ENCODE results near the gene SHMT2.
"Not testable (repeated sequence)": the region's sequence is repeated elsewhere in the genome, so short reads cannot be mapped to it uniquely, and the experiment has no call there.

Gene SHMT2

DNA sequence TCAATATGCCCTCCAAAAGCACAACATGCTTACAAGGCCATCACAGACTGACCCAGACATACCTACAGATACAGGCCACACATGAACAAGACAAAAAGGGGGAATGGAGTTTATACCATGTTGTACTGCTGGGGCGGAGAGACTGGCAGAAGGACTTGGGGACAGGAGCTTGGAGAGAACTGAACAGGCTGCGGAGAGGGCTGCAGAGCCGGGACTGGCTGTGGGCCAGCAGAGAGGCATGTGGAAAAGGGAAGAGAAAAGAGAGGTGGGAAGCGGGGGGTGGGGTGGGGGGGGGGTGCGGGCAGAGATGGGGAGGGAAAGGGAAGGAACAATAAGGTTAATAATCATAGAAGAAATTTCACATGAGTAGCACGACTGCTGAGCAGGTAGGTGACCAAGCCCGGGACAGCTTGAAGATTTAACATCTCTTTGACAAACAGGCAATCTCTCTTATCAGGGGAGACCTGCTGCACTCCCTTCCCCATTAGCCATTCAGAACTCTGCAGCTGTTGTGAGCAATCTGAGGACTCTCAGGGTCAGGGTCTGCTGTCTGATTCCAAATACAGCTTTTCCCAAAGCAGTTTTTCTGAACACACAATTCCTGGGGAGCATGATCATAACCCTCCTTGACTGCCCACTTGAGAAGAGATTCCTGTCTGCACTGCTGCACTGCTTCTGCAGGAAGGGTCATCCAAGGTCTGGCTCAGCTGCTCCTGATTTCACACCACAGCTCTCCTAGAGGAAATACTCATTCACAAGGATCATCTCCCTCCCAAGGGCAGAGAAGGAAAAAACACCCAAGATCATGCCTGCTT is 43.0 kb downstream of the SHMT2 start:
- DNase-seq: no peak

DNA sequence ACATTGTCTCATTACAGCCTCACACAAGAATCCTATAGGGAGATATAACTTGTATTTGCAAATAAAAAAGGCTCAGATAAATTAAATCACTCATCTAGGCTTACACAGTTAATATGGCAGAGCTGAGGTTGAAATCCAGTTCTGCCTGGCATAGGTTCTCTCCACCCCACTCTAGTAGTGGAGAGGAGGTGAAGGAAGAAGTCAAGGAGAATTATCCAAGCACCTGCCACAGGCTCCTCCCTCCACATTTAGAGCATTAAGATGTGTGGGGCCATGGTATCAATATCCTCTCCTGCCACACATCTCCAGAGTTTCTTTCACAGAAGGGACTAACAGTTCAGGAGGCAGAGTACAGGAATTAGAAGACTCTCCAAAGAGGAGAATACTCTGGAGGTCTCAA is 44.0 kb downstream of the SHMT2 start:
- no peak for DNase-seq

GRCh38 chr12:57276233-57276632 is 46.7 kb downstream of the SHMT2 start:
- DNase-seq: not testable (repeated sequence)

DNA sequence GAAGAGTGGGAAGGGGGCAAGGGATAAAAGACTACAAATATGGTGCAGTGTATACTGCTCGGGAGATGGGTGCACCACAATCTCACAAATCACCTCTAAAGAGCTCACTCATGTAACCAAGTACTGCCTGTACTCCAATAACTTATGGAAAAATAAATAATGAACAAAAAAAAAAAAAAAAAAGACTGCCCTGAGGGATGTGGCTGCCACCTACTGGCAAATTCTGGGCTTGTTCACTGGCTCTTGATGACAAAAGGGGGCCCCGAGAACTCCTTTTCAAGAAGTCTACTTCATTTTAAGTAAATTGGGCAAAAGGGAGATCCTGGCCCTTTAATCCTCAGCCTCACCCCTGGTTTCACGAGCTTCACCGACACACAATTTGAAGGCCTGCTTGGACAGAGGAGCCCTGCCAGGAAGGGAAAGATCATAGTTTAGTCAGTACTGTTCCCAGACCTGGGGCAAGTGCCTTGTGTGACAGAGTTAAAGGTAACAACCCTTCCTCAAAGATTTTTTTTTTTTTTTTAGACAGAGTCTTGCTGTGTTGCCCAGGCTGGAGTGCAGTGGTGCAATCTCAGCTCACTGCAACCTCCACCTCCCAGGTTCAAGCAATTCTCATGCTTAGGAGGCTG is 47.5 kb downstream of the SHMT2 start:
- peak; percentile 20 for DNase-seq

- DNase-seq: no peak
Observed at GRCh38 chr12:57278465-57279381, 49.2 kb downstream of the SHMT2 start.

GRCh38 chr12:57280211-57281062 is 50.9 kb downstream of the SHMT2 start:
- DNase-seq: peak; percentile 86

GRCh38 chr12:57282073-57282472 is 52.6 kb downstream of the SHMT2 start:
- DNase-seq: not testable (repeated sequence)

Measured in activated CD4-positive, alpha-beta T cell treated with anti-CD3 and anti-CD28 coated beads, Interleukin-2, Interleukin-6, amounts not matched to agents 100 ng/mL and 50 ng/mL, durations not matched to agents 16 hours and 8 hours (primary cell).